Measurements from ENCODE around the gene ERFL. TPM values are rescaled to one million over a fixed set of nuclear protein-coding genes. Genes with fewer than 3 reads are reported as not detected.

The ERFL gene
- 0.43 TPM for total RNA-seq
- long read RNA-seq = 0 reads

DNA sequence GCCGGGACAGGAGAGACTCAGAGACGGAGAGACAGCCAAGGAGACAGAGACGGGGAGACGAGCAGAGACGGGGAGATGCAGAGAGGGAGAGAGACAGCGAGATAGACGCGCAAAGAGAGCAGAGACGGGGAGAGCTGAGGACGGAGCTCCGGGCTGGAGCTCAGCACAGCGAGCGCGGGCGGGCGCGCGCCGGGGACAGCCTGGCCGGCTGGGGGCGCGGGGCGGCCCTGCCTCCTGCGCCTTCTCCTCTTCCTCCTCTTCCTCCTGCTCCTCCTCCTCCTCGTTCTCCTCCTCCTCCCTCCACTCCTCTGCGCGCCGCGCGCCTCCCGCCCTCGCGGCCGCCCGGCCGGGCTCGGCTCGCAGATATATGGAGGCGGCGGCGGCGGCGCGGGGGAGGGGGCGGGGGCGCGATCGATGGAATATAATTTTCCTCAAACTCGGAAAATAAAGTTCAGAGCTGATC lies at the start of gene ERFL:
Gene ERFL, minus strand, starts transcription at position 229 of the 463 bp plus-strand sequence. CDS start 15,530 bp downstream, outside the sequence.
- ATAC-seq (peak; percentile 40), DNase-seq (no peak)
- H3K36me3 ChIP-seq = no peaks in the 10 kb centered on the region
- no peak within 1 kb of the TSS for H3K27ac ChIP-seq
- no peaks in the 10 kb centered on the region for H3K9me3 ChIP-seq
- H3K4me1 ChIP-seq = peaks cover 12% of the 10 kb centered on the region
- TF ChIP-seq, protein P1, sequence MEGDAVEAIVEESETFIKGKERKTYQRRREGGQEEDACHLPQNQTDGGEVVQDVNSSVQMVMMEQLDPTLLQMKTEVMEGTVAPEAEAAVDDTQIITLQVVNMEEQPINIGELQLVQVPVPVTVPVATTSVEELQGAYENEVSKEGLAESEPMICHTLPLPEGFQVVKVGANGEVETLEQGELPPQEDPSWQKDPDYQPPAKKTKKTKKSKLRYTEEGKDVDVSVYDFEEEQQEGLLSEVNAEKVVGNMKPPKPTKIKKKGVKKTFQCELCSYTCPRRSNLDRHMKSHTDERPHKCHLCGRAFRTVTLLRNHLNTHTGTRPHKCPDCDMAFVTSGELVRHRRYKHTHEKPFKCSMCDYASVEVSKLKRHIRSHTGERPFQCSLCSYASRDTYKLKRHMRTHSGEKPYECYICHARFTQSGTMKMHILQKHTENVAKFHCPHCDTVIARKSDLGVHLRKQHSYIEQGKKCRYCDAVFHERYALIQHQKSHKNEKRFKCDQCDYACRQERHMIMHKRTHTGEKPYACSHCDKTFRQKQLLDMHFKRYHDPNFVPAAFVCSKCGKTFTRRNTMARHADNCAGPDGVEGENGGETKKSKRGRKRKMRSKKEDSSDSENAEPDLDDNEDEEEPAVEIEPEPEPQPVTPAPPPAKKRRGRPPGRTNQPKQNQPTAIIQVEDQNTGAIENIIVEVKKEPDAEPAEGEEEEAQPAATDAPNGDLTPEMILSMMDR (IDR thresholded peaks at IDR 0.05) = no peak
- intact Hi-C loops (cut with DNase I) = no loop called here
- peaks cover 77% of the 10 kb centered on the region for H3K27me3 ChIP-seq
- peak within 1 kb of the TSS; percentile 50 for H3K4me3 ChIP-seq

DNA sequence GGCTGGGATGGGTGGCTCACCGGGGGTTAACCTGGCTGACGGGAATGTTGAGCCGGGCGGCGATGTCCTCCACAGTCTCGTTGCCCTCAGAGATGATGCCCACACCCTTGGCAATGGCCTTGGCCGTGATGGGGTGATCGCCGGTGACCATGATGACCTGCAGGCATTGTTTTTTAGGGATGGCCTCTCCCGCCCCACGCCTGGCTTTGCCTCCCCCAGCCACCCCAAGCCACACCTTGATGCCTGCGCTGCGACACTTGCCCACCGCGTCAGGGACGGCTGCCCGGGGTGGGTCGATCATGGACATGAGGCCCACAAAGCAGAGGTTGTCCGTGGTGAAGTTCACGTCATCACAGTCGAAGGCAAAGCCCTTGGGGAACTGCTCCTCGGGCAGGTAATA lies 49.7 kb upstream of the ERFL start:
- H3K27me3 ChIP-seq = no peaks in the 10 kb centered on the region
- TF ChIP-seq, protein P1 (IDR thresholded peaks at IDR 0.05) = no peak
- H3K27ac ChIP-seq = no peak overlapping the region
- H3K4me3 ChIP-seq = no peak overlapping the region
- no peak for DNase-seq
- no peaks in the 10 kb centered on the region for H3K4me1 ChIP-seq
- intact Hi-C loops (cut with DNase I) = no loop called here
- H3K36me3 ChIP-seq = no peaks in the 10 kb centered on the region
- no peak for ATAC-seq
- no peaks in the 10 kb centered on the region for H3K9me3 ChIP-seq

DNA sequence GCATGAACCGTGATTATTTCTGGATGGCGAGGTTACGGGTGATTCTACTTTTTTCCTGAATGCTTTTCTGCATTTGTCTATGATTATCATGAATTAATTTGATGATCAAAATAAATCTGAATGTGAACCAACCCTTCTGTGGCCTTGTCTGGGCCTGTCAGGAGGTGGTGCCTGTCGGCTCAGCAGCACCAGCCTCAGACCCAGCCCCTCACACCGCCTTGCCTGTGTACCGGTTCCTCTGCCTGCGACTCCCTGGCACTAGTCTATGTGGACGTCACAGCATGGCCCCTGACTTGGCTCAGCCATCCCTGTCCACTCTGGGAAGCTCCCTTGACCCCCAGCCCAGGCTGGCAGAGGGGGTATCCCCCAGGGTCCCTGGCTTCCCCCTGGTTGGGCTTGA lies 46.4 kb upstream of the ERFL start:
- DNase-seq (no peak), ATAC-seq (no peak)
- H3K36me3 ChIP-seq = no peaks in the 10 kb centered on the region
- H3K4me3 ChIP-seq = no peak overlapping the region
- intact Hi-C loops (cut with DNase I) = no loop called here
- H3K27me3 ChIP-seq = no peaks in the 10 kb centered on the region
- TF ChIP-seq, protein P1 (IDR thresholded peaks at IDR 0.05) = no peak
- H3K9me3 ChIP-seq = no peaks in the 10 kb centered on the region
- no peaks in the 10 kb centered on the region for H3K4me1 ChIP-seq
- H3K27ac ChIP-seq = no peak overlapping the region

DNA sequence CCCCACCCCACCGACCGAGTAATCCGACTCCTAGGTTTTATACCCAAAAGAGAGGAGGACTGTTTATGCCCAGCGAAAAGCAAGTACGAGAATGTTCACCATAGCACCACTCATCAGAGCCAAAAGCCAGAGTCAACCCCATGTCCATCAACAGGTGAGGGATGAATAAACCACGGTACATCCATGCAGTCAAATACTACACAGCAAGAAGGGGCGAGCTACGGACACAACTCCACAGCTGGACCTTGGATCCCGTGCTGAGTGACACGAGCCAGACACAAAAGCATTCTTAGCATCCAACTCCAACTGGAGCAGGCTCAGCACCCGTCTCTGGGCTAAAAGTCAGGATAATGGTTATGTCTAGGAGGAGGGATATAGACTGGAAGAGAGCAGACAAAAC lies 43.1 kb upstream of the ERFL start:
- no peaks in the 10 kb centered on the region for H3K27me3 ChIP-seq
- no peak overlapping the region for H3K4me3 ChIP-seq
- no peaks in the 10 kb centered on the region for H3K36me3 ChIP-seq
- intact Hi-C loops (cut with DNase I) = no loop called here
- H3K4me1 ChIP-seq = no peaks in the 10 kb centered on the region
- no peaks in the 10 kb centered on the region for H3K9me3 ChIP-seq
- ATAC-seq (no peak), DNase-seq (no peak)
- H3K27ac ChIP-seq = no peak overlapping the region
- TF ChIP-seq, protein P1 (IDR thresholded peaks at IDR 0.05) = no peak

- DNase-seq (no peak), ATAC-seq (no peak)
- no peak overlapping the region for H3K27ac ChIP-seq
- H3K4me3 ChIP-seq = no peak overlapping the region
- H3K27me3 ChIP-seq = no peaks in the 10 kb centered on the region
- intact Hi-C loops (cut with DNase I) = no loop called here
- no peaks in the 10 kb centered on the region for H3K36me3 ChIP-seq
- H3K4me1 ChIP-seq = no peaks in the 10 kb centered on the region
- TF ChIP-seq, protein P1 (IDR thresholded peaks at IDR 0.05) = no peak
- H3K9me3 ChIP-seq = no peaks in the 10 kb centered on the region
Measured at GRCh38 chr19:41969772-41970458, 41.7 kb upstream of the ERFL start.

Measured in upper lobe of right lung (tissue), 1 donor.